MM.1S (cell line): ENCODE results near the gene GMIP.

Source experiments
- CTCF ChIP-seq: fragments of 300-600 bp; sonication (generic); IDR thresholded peaks from 2 replicates; pipeline ENCODE4 v1.5.1; 2016; ENCODE audit warnings: antibody characterized with exemption, low read length, mixed read lengths
- EZH2 ChIP-seq: fragments of 300-600 bp; sonication (generic); optimal IDR thresholded peaks from 2 replicates; pipeline ENCODE3; 2017; ENCODE audit warnings: low read depth, mild to moderate bottlenecking, antibody characterized with exemption, low read length, mixed read lengths

- TF ChIP-seq CTCF (no peak), EZH2 (no peak)
Observed at GRCh38 chr19:19670070-19670551, 26.7 kb upstream of the GMIP start.
